AG04450 (cell line): ENCODE data around the gene AMZ2. TPM values are rescaled to one million over a fixed set of nuclear protein-coding genes. Genes with fewer than 3 reads are reported as not detected.

Source experiments
- CTCF ChIA-PET: fragments of 300-600, 350-600 bp; formaldehyde crosslinking; extraction: SDS; loops from one replicate; lab custom pipeline; 2022; ENCODE audit warnings: antibody characterized with exemption, inconsistent platforms; lab: Charles Lee
- POLR2A ChIA-PET: fragments of 350-600 bp; formaldehyde crosslinking; extraction: SDS; loops from one replicate; lab custom pipeline; 2021; ENCODE audit warnings: antibody characterized with exemption, inconsistent platforms; lab: Yijun Ruan, JAX
- DNase-seq: peaks from one replicate; pipeline ENCODE4 v3.0.0-alpha.2; 2011; ENCODE audit warnings: low read depth, low spot score
- H3K27ac ChIP-seq: one replicate; pipeline ENCODE4 v1.5.1; 2012; ENCODE audit warnings: low read depth, low read length, control low read depth
- H3K27me3 ChIP-seq: one replicate; pipeline ENCODE4 v1.6.0; 2012; ENCODE audit warnings: low read length; ENCODE audit not compliant: control insufficient read depth, insufficient read depth
- H3K4me3 ChIP-seq: 2 replicates; pipeline ENCODE4 v1.5.1; 2011; ENCODE audit warnings: mild to moderate bottlenecking, low read depth, low read length, control low read depth
- H3K9me3 ChIP-seq: 2 replicates; pipeline ENCODE4 v1.5.1; 2012; ENCODE audit warnings: low read length; ENCODE audit not compliant: control insufficient read depth, insufficient read depth
- polyA plus RNA-seq: library from polyadenylated mRNA; depleted of rRNA; stranded (reverse); fragments of >200 nt; gene quantifications from 2 replicates; pipeline ENCODE4 v1.2.3, GENCODE V29; 2011
- TF ChIP-seq, protein P1 (sequence below): IDR thresholded peaks from 2 replicates; pipeline ENCODE4 v1.5.1; 2011; ENCODE audit warnings: low read depth, low read length, control low read depth, inconsistent platforms

Gene AMZ2
- polyA plus RNA-seq, 1 experiment: 112 TPM

DNA sequence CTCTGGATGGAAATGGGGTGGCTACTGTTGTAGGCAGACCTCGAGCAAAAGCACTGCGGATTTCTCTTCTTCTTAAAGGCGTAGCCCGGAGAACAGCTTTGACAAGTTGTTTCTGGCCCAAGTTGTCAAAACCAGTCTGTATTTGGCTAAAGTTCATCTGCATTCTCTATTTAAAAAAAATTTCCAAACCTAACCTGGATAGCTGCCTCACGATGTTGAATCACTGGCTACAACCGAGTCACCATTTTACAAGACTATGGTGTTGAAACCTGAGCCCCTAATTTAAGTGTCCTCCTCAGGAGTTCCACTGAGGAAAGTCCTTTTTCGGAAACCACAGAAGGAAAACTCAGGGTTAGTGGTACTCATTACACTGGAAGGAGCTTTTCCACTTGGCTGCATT, 41.6 kb downstream of the AMZ2 start:
- H3K27me3 ChIP-seq: peaks cover 16% of the 10 kb centered on the region
- CTCF ChIA-PET: interaction anchor here (3.2 to 3.7 kb wide), 2 partner anchors 109 to 147 kb away, joined by 9 to 13 read pairs; no protein-coding TSS in a partner anchor
- DNase-seq: no peak

DNA sequence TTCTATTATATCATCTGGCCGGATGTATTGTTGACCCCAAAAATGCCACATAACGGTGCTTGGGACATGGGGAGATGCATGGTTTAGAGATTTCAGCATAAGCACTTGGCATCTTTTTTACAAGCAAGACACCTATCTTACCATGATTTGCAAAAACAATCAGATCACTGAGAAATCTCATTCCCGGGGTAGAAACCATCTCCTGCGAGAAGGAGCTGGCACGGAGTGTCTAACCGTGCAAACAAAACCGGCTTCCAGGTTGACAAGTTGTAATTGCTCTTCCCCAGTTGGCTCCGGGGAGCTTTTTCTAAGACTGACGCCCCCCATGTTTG, 42.1 kb downstream of the AMZ2 start:
- TF ChIP-seq, protein P1, sequence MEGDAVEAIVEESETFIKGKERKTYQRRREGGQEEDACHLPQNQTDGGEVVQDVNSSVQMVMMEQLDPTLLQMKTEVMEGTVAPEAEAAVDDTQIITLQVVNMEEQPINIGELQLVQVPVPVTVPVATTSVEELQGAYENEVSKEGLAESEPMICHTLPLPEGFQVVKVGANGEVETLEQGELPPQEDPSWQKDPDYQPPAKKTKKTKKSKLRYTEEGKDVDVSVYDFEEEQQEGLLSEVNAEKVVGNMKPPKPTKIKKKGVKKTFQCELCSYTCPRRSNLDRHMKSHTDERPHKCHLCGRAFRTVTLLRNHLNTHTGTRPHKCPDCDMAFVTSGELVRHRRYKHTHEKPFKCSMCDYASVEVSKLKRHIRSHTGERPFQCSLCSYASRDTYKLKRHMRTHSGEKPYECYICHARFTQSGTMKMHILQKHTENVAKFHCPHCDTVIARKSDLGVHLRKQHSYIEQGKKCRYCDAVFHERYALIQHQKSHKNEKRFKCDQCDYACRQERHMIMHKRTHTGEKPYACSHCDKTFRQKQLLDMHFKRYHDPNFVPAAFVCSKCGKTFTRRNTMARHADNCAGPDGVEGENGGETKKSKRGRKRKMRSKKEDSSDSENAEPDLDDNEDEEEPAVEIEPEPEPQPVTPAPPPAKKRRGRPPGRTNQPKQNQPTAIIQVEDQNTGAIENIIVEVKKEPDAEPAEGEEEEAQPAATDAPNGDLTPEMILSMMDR: no peak
- no peaks in the 10 kb centered on the region; the same call in 1 of the 2 replicates for H3K9me3 ChIP-seq
- no peak for DNase-seq
- ChIA-PET POLR2A (no interaction called here), CTCF (interaction anchor here (3.2 to 3.7 kb wide), 2 partner anchors 109 to 147 kb away, joined by 9 to 13 read pairs; no protein-coding TSS in a partner anchor)
- peak overlapping the region; percentile 73; the same call in 1 of the 2 replicates for H3K4me3 ChIP-seq
- no peak overlapping the region for H3K27ac ChIP-seq
- peaks cover 19% of the 10 kb centered on the region for H3K27me3 ChIP-seq

More for the DNA sequence above, 41.6 kb downstream of the AMZ2 start:
- no peaks in the 10 kb centered on the region; the same call in 1 of the 2 replicates for H3K9me3 ChIP-seq
- H3K4me3 ChIP-seq: no peak overlapping the region
- no peak overlapping the region for H3K27ac ChIP-seq
- POLR2A ChIA-PET: no interaction called here
- TF ChIP-seq, protein P1: no peak

DNA sequence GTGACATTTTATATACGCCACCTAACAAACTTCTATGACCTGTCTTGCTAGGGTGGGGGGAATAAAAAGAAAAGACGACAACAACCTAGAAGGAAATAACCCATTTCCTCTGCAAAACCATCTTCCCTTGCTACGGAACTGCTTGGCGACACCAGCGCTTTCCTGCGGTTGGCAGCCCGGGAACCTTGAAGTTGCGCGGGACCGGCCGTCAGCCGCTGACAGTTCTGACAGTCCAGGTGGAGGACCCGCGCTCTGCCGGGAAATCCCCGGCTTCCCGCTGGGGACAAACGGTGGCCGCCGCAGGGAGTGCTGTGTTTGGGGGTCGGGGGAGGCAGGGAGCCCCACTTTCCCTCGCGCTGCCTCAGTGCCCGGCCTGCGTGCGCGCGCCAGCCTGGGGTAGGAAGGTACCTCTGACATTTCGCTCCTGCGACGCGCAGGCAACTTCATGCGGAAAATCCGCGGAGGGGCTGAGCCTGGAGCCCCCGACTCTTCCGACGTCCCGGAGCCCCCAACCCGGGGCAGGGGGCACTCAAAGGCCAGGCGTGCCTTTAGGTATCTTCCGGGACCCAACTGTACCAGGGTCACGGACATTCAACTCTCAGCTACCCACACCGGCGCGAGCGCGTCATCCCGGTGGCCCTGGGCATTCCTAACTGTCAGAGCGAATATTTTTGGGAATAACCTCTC, 42.6 kb downstream of the AMZ2 start:
- peaks cover 21% of the 10 kb centered on the region for H3K27me3 ChIP-seq
- ChIA-PET CTCF (interaction anchor here (0.6 to 3.7 kb wide), 3 partner anchors 22 to 146 kb away, joined by 3 to 13 read pairs (median 9); no protein-coding TSS in a partner anchor), POLR2A (interaction anchor here (0.5 kb wide), 1 partner anchor 47 kb away, joined by 6 read pairs; no protein-coding TSS in a partner anchor)
- no peaks in the 10 kb centered on the region; the same call in 1 of the 2 replicates for H3K9me3 ChIP-seq
- TF ChIP-seq, protein P1: no peak
- H3K4me3 ChIP-seq: peak overlapping the region; percentile 73
- H3K27ac ChIP-seq: no peak overlapping the region
- DNase-seq: no peak

DNA sequence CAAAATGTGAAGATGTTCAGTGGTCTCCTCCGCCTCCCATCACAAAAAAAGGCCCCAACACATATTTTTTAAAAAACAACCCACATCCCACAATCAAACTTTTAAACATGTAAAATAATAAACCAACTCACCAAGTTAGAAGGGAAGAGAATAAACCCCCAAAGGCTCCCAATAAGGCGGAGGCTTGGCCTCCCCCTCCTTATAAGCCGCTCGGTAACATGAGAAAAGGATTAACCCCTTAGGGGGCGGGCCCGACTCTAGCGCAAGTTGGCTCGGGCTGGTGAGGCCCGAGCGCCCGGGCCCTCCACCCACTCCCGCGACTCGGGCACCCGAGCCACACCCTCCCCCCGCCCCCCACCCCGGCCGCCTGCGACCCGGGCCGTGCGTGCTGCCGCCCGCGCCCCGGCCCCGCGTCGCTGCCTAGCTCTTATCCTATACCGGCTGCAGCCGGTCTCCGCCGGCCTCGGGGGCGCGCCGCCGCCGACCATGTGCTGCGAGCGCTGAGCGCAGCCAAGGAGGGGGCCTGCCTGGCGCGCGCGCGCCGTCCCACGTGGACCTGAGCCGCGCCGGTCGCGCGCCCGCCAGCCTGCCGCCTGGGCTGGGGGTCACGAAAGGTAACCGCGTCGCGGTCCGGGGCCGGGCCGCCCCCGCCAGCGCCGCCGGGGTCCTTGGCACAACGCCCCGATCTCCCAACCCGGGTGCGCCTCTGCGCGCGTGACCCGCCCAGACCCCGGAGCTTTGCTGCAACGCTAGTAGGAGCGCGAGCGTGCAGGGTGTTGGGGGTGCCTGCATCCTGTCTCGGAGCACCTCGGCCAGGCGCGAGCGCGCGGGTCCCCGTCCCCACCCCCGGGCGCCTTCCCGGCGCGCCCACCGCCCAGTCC, 43.4 kb downstream of the AMZ2 start, which contains the start of the genes ARSG and SLC16A6:
Gene ARSG (plus strand): TSS at position 541 of the 881 bp plus-strand sequence. CDS start 15,999 bp downstream, outside the sequence.
Gene SLC16A6 (minus strand): TSS at position 173 of the 881 bp plus-strand sequence. CDS start 12,807 bp downstream, outside the sequence.
- ChIA-PET POLR2A (interaction anchor here (0.5 kb wide), 1 partner anchor 48 kb away, joined by 6 read pairs; no protein-coding TSS in a partner anchor), CTCF (interaction anchor here (0.6 to 3.7 kb wide), 4 partner anchors 23 to 146 kb away, joined by 3 to 13 read pairs (median 8); no protein-coding TSS in a partner anchor)
- TF ChIP-seq, protein P1: no peak
- Histone ChIP-seq H3K27me3 (peaks cover 21% of the 10 kb centered on the region), H3K4me3 (peak within 1 kb of the TSS; percentile 73), H3K9me3 (no peaks in the 10 kb centered on the region; the same call in 1 of the 2 replicates), H3K27ac (no peak within 1 kb of the TSS)
- DNase-seq: no peak
